GM19043 (cell line): Measurements from ENCODE around the gene KIF14.
"Not testable (repeated sequence)": the region's sequence is repeated elsewhere in the genome, so short reads cannot be mapped to it uniquely, and the experiment has no call there.

Experiments used
- ATAC-seq: cut with Tn5 transposase; IDR thresholded peaks from one replicate; pipeline ENCODE4 v1.9.1; 2021; ENCODE audit warnings: low read depth; ENCODE audit not compliant: unreplicated experiment

KIF14 gene

DNA sequence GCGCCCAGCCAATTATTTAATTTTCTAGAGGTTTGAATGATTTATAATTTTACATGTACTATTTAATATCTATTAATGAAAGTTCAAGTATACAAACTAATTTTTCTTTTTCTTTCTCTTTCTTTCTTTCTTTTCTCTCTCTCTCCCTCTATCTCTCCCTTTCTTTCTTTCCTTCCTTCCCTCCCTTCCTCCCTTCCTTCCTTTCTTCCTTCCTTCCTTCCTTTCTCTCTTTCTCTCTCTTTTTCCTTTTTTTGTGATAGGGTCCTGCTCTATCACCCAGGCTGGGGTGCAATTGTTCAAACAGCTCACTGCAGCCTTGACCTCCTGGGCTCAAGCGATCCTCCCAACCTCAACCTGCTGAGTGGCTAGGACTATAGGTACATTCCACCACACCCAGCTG is 16.1 kb upstream of the KIF14 start:
- no peak for ATAC-seq

DNA sequence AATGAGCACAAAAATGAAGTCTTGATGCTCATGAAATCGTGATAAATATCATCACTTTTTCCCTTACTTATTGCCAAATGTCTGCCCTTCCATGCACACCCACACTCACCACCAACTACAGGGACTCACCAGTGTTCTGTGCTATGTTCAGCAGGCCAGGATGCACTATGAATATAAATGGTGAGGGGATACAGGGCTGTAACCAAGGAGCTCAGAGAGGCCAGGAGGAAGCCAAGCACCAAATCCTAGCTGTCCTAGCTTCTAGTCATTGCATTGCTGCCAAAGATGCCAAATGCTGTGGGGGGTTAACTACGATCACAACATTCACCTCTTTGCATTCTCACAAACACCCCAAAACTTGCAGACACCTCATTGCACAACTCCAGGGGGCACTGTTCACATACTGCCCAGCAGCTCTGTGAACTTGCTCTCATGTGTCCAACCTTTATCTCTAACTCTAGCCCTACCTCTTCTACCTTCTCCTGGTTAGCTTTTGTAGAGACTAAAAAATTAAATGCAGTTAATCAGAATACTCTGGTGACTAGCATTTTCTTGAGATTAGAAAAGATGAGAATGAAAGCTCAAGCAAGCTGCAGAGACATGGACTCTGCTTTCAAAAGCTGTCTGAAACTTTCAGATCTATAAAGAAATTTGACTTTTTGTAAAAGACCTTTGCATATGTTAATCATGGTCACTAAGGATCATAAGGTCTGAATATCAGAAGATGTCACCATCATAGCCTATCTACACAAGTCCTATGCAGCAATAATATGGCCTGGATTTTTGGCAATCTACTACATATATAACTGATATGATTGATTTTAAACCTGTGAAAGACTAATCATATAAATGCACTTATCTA is 13.9 kb upstream of the KIF14 start:
- ATAC-seq = no peak

DNA sequence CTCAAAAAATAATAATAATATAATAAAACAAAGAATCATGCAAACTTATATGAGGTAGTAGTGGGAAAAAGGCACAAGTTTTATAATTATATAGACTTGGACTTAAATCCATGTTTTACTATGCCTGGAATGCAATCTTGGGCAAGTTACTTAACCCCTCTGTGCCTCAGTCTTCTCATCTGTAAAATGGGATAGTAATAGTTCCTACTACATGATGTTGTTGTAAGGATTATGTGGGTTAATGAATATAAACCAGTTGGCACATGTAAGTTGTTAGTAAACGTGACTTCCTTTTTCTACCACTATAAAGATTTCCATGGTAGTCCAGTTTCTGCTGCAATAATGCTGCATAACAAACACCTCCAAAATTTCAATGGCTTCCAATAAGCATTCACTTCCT is 10.8 kb upstream of the KIF14 start:
- no peak for ATAC-seq

DNA sequence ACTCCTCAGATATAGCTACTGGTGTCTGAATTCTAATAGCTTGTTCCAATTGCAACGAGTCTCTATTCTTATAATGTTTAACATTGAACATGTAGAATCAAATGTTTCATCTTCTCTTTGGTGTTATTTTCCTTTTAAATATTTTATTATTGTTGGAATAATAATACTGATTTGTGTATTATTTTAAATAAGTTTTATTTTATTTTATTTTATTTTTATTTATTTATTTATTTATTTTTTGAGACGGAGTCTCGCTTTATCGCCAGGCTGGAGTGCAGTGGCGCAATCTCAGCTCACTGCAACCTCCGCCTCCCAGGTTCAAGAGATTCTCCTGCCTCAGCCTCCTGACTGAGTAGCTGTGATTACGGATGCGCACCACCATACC is 10.0 kb upstream of the KIF14 start:
- ATAC-seq = not testable (repeated sequence)

DNA sequence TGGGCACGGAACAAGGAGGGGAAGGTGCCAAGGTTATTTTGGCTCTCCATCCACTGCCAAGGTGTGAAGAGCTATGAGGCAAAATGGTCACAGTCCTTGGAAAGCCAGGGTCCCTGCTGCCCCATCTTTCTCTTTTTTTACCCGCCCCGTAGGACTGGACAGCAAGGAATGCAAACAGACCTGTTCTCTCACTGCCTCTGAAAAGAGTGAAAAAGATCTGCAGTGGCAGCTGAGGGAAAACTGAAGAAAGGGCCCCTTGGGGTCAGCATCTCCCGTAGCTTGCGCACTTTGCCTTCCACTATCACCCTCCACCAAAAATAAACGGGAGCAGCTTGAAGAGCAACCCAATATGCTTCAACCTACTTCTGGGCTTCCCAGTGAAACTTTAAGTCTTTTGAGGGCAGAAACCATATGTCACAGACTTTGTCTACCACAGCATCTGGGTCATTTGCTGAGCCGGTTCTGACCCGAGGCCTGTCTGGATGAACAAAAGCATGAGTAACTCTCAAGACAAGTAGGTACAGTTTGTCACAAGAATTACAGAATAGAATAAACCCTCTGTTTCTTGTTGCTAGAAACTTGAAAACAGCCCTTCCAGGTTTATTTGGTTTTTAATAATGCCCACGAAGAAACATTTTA is 9.4 kb upstream of the KIF14 start:
- ATAC-seq = no peak

DNA sequence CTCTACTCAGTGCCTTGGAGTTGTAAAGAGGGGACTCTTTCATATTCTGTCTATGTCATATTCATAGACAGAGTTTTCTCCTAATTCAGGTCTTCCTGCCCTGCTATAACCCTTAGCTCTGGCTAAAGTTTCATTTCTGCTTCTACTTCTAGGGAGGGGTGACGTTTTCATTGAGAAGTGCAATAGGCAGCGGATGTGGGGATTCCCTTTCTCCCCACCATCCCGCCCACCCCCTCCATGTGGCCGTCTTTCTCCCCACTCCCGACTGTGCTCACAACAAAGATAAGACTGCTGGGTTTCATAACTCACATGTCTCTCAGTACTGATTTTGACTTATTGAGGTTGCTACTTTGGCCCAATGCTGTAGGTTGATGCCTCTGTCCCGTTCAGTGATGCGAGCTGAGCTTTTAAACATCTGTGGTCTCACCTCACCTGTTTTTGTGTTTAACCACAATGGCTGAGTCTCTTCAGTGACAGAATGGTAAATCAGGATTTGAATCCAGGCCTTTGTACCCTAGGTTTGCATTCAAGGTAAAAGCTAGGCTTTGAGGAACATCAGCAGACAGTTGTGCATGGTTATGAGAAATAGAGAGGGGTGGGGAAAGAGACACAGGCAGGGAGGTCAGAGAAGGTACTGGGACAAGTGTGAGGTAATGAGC is 7.8 kb upstream of the KIF14 start:
- ATAC-seq = peak; percentile 71

DNA sequence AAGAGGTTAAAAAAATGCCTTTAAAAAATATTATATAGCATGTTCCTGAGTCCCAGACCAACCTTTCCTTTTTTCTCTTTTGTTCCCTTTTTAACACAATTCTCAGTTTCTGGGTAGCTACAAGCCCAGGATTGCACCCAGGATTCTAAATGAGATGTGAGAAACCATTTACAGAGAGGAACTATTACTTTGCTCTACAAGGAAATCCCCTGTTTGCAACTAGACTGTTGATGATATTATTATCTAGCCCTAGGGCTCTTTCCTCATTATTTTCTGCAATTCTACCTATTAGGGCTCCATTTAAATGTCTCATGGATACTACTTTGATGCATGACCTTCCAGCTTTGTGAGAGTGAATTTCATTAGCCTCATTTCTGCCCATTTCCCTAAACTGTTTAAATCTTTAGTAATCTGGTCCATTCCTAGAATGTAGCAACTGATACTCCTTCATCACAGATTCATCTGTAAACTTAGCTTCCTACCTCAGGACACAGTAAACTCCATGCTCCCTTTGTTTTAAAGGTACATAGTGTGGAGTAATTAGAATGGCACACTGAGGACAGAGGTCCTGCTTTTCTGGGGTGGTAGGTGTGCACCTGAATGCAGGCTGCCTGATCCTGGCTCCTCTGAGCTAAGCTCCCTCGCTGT is 7.1 kb upstream of the KIF14 start:
- no peak for ATAC-seq

DNA sequence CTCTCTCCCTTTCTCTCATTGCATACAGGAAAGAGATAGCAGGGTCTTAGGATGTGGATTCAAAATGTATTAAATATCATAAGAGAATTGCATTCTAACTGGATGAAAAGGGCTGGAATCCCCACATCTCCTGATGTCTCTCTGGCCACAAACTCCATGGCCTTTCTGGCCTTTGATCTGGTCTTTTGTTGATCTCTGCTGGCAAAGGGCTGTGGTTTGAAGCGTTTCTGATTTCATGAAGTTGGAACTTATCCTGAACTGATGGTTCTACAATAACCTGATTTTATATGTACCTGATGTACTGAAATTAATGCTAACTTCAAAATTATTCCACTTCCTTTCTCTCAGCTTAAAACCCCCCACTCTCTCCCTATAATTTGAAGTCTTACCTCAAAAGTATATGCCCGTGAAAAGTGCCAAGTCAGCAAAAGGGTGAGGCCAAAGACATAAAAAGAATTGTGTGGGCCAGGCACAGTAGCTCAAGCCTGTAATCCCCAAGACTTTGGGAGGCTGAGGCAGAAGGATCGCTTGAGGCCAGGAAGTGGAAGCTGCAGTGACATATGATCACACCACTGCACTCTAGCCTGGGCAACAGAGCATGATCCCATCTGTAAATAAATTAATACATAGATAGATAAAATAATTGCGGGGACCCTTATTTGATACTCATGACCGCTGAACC is 6.4 kb upstream of the KIF14 start:
- no peak for ATAC-seq

DNA sequence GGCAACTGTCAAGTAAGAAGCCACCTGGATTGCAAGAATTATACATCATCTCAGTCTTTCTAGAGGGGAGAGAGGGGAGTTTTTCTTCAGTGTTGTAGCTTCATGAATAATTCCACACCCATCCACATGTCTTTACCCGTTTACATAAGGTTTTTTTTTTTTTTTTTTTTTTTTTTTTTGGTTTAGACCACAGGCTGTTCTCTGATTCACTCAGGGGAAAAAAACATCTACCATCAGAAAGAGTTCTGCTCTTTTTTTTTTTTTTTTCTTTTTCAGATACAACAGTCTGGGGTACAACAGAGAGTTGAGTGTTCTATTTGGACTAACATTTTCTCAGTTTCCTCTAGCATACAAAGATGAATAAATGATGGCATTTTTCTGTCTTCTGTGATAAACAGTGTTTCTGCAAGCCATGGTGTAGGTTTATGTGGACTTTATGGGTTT is 4.9 kb upstream of the KIF14 start:
- no peak for ATAC-seq

DNA sequence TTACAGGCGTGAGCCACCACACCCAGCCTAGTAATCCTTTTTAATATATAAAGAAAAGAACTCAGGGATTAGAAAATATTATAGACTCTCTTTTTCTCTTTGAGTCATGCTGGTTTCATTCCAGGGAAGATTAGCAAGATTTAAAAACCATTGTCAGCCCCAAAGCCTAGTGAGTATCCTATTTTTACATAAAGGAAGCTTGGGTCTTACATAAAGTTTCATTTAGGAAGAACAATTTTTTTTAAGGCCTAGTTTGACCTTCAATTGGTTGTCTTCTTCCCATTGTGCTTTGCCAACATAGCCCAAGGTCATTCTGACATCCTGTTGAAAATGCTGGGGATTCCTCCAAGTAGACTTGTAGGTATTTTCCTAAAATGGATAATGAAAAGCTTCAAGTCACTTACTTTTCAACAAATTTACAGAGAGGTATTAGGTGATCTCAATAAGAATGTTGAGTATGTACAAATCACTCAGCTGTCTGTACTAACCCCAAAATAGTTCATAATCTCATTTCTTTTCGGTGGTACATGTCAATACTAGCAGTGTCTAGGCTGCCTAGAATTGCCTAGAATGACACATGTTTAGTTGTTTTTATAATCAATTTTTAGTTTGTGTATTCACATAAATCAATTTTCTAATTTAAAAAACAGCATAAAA is 4.3 kb upstream of the KIF14 start:
- ATAC-seq = no peak

DNA sequence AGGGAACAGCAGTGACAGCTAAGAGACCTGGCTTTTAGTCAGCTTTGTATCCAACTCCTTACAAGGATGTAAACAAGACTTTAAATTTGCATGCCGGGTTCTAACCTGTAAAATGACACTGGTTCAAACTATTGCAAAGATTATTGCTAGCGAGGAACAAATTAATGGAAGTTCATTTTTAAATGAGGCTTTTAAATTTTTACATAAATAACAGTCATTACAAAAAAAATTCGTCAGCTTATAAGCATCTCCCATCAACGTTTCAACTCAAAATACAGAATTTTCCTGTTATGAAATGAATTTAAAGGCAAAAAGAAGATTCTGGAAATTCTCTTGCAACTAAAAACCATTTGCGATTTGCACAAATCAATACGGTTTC is 668 bp downstream of the KIF14 start:
- no peak for ATAC-seq

DNA sequence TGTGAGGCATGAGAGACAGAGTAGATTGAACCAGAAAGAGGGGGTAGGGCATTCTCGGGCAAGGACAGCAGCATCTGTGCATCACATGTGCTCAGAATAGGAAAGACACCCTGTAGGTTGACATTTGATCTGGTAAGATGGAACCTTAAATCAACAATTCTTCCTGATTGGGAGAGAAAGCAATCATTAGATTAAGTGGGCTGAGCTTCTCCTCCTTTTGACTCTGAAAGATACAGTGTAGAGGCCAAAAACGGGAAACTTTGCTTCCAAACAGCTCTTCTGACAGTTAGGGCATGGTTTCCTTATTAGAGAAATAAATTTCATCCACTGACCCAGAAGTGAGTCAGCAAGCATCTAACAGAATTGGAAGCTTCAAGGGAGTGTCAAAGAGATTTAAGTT is 9.7 kb downstream of the KIF14 start:
- ATAC-seq = no peak

DNA sequence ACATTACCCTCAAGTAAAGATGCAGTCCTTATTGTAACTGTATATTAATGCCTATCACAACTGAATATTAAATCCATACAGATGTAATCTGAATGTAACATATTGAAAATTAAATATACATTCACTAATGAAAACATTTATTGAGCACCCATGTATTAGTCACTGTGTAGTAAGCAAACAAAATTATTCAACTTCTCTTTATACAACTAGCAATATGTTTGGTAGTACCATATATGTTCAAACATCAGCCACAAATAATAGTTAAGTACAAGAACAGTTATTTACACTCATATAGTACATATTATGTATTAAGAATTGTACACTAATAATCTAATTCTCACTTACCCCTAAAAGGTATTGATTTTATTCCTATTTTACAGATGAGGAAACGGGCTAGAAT is 17.9 kb downstream of the KIF14 start:
- no peak for ATAC-seq

DNA sequence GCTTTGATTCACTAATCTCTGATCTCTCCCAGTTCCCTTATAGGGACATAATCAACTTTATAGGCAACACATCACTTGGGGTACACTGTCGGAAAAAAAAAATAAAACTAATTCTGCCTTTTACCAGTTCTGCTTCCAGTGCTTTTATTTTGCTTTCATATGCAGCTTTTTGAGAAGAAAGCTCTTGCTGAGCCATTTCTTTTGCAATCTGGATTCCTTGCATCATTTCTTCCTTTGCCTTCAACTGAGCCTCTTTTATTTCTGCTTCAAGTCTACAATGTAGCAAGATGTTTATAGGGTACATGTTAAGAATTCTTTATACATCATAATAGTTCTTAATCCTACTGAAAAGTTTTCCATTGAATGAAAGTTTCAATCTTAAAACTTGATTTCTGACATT is 30.6 kb downstream of the KIF14 start:
- ATAC-seq = no peak

DNA sequence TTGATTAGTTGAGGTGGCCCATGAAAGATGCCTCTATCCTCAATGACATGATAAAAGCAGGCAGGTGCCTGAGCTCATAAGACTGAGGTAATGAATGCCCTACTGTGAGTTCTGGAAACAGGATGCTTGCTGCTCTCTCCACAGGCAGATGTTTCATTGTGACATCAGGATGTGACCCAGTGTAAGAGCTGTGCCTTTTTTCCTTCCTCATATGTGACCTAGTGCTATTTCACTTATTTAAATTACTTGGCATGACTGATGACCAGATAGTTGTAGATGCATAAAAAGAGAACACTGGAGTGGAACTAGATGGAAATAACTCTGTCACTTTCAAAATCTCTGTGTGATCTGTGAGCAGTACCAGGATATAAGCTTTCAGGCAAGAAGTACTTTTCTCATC is 31.9 kb downstream of the KIF14 start:
- ATAC-seq = peak; percentile 66

DNA sequence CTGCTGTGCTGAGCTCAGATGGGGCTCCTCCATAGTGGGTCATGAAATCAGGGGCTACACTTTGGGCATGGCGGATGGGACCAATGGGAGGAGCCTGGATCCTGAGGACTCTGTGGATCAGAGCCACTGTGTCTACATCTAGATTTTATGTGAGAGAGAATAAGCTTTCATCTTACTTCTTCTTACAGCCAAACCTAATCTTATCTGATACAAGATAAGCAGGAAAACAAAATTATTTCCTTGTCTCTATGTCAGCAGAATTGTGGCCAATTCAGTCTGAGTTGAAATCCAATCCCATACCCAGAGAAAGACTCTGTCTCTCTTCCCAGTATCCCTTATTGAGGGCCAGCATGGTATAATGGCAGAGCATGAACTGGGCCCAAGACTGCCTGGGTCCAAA is 56.2 kb downstream of the KIF14 start:
- no peak for ATAC-seq

DNA sequence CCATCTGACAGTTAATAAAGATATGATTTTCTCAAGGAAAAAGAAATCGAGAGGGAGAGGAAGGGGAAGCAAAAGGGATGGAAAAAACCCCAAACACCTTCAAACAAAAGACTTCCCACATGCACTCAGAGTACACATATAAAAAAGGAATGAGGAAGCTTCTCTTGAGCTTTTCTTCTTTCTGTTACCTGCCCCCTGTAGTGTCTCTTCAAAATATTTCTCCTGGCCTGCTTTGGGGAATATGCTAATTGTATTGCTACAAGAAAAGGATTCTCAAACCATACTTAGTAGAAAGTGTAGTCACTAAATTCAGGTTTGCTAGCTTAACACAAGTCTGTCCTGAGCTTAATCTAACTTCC is 58.7 kb downstream of the KIF14 start:
- no peak for ATAC-seq

DNA sequence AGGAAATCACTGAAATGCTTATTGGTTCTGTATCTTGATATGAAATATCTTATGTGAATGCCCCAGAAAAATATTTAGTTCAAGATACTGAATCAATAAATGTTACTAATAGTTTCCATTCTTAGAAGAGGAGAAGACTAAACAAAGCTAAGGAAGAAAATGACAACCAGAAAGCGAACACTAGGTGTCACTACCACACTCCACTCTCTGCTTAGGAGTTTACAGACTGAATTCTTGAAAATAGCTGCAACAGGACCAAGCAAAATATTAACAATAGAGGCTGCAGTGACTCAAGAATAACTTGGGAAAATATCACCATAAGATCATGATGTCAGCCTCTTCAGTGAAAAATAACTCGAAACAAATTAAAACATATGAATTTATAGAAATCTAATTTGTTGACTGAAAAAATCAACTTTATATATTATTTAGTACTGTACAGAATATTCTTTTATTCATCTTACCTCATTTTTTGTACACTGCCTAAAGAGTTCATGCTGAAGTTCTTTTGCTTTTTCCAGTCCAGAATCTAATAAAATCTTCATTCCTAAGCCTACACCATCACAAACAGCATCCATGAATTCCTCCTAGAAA is 61.6 kb downstream of the KIF14 start:
- no peak for ATAC-seq

DNA sequence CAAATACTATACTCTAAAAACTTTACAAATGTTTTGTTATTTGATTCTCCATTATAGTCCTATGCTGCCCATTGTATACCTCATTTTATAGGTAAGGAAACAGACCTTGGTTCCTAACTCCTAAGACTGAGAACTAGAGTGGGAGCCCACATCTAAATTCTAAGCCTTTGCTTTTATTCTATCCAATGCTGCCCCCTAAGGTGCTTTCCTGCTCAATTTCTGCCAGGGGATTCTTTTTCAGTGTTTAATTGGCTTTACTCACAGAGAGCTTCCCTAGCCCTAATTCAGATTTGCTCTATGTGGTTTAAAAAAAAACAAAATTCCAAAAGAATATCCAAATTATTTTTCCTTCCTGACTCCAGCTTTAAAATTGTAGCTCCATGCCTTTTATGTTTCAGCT is 64.5 kb downstream of the KIF14 start:
- no peak for ATAC-seq

DNA sequence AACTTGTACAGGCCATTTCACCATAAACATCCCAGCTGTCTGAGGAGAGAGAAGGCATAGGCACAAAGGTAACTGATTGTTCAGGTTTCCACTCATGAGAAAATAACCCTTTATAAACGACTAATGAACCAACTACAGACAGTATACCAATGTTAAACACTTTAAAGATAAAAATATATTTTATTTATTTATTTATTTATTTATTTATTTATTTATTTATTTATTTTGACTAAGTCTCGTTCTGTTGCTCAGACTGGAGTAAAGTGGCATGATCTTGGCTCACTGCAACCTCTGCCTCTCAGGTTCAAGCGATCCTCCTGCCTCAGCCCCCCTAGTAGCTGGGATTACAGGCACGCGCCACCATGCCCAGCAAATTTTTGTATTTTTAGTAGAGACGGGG is 67.8 kb downstream of the KIF14 start:
- not testable (repeated sequence) for ATAC-seq
